IMR-90 (cell line): ENCODE data around the gene NTM.

ENCODE experiments used
- BHLHE40 ChIP-seq: fragments of 150-350 bp; IDR thresholded peaks from 2 replicates; pipeline ENCODE4 v1.6.1; 2016; ENCODE audit warnings: mild to moderate bottlenecking, low read depth, low read length
- CEBPB ChIP-seq: IDR thresholded peaks from 2 replicates; pipeline ENCODE4 v1.6.1; 2012; ENCODE audit warnings: low read depth, low read length, improper control_type of control experiment
- FOS ChIP-seq: fragments of 150-350 bp; IDR thresholded peaks from 2 replicates; pipeline ENCODE4 v1.6.1; 2016; ENCODE audit warnings: low read depth, low read length
- MAFK ChIP-seq: IDR thresholded peaks from 2 replicates; pipeline ENCODE4 v1.6.1; 2012; ENCODE audit warnings: low read depth, low read length, improper control_type of control experiment
- MAZ ChIP-seq: IDR thresholded peaks from 2 replicates; pipeline ENCODE4 v1.6.1; 2012; ENCODE audit warnings: low read depth, mild to moderate bottlenecking, low read length, improper control_type of control experiment, moderate library complexity, borderline replicate concordance
- MXI1 ChIP-seq: IDR thresholded peaks from 2 replicates; pipeline ENCODE4 v1.6.1; 2012; ENCODE audit warnings: low read depth, mild to moderate bottlenecking, low read length, moderate library complexity, borderline replicate concordance
- NFE2L2 ChIP-seq: fragments of 150-350 bp; IDR thresholded peaks from 2 replicates; pipeline ENCODE4 v1.6.1; 2016; ENCODE audit warnings: low read depth, mild to moderate bottlenecking, low read length
- POLR2A ChIP-seq: IDR thresholded peaks from 2 replicates; pipeline ENCODE4 v1.6.1; 2012; ENCODE audit warnings: mild to moderate bottlenecking, low read depth, low read length
- RAD21 ChIP-seq: IDR thresholded peaks from 2 replicates; pipeline ENCODE4 v1.6.1; 2012; ENCODE audit warnings: low read length, improper control_type of control experiment
- RCOR1 ChIP-seq: IDR thresholded peaks from 2 replicates; pipeline ENCODE4 v1.6.1; 2012; ENCODE audit warnings: mild to moderate bottlenecking, low read length, improper control_type of control experiment; ENCODE audit not compliant: insufficient replicate concordance
- RFX5 ChIP-seq: IDR thresholded peaks from 2 replicates; pipeline ENCODE4 v1.8.0; 2012; ENCODE audit warnings: low read depth, mild to moderate bottlenecking, low read length, moderate library complexity
- SMC3 ChIP-seq: fragments of 150-350 bp; IDR thresholded peaks from 2 replicates; pipeline ENCODE4 v1.6.1; 2016; ENCODE audit warnings: low read depth, mild to moderate bottlenecking, antibody characterized with exemption, low read length, moderate library complexity
- TF ChIP-seq, protein P1 (sequence below): conservative IDR thresholded peaks from 2 replicates; pipeline ENCODE4 v1.5.1; 2012; ENCODE audit warnings: mild to moderate bottlenecking, low read depth, low read length, improper control_type of control experiment
- TF ChIP-seq, protein P2 (sequence below): fragments of 150-350 bp; IDR thresholded peaks from 2 replicates; pipeline ENCODE4 v1.6.1; 2017; ENCODE audit warnings: mild to moderate bottlenecking, antibody characterized with exemption, low read length, low read depth

DNA sequence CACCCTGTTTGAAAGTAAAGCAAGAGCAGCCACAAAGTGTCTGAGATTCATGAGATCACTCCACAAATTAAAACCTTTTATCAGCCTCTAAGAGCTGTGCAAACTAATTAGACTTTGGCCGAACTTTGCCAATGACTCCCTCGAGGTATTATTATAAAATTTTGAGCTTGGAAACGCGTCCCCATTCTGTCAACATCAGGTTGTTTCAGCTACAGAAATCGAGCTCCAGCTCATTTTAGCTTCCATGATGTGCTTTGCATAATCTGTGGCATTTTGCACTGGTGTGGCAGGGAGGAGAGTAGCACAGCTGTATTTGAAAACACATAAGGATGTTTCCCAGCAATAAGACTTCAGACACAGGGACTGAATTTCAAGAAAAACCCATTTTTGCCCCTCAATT lies 872.2 kb downstream of the NTM start:
- TF ChIP-seq BHLHE40 (no peak), SMC3 (no peak), POLR2A (no peak), RCOR1 (no peak), CEBPB (no peak), NFE2L2 (no peak), RFX5 (no peak), MXI1 (no peak), MAZ (no peak), FOS (no peak), MAFK (no peak), RAD21 (no peak)
- TF ChIP-seq, protein P1, sequence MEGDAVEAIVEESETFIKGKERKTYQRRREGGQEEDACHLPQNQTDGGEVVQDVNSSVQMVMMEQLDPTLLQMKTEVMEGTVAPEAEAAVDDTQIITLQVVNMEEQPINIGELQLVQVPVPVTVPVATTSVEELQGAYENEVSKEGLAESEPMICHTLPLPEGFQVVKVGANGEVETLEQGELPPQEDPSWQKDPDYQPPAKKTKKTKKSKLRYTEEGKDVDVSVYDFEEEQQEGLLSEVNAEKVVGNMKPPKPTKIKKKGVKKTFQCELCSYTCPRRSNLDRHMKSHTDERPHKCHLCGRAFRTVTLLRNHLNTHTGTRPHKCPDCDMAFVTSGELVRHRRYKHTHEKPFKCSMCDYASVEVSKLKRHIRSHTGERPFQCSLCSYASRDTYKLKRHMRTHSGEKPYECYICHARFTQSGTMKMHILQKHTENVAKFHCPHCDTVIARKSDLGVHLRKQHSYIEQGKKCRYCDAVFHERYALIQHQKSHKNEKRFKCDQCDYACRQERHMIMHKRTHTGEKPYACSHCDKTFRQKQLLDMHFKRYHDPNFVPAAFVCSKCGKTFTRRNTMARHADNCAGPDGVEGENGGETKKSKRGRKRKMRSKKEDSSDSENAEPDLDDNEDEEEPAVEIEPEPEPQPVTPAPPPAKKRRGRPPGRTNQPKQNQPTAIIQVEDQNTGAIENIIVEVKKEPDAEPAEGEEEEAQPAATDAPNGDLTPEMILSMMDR, result no peak
- TF ChIP-seq, protein P2, sequence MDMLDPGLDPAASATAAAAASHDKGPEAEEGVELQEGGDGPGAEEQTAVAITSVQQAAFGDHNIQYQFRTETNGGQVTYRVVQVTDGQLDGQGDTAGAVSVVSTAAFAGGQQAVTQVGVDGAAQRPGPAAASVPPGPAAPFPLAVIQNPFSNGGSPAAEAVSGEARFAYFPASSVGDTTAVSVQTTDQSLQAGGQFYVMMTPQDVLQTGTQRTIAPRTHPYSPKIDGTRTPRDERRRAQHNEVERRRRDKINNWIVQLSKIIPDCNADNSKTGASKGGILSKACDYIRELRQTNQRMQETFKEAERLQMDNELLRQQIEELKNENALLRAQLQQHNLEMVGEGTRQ, result no peak
